Left ventricle myocardium superior (tissue), 1 donor: ENCODE data around the gene BMP7. TPM values are rescaled to one million over a fixed set of nuclear protein-coding genes. Genes with fewer than 3 reads are reported as not detected.
A peak's percentile ranks its signal among the peaks of the same experiment; 100 is the strongest.
"Not testable (repeated sequence)": the region's sequence is repeated elsewhere in the genome, so short reads cannot be mapped to it uniquely, and the experiment has no call there.

Source experiments
- ATAC-seq: fragments of 200-7000 bp; cut with Tn5 transposase; one replicate; pipeline ENCODE4 v1.9.1; 2020; ENCODE audit warnings: mild to moderate bottlenecking, moderate library complexity
- DNase-seq: peaks from one replicate; pipeline ENCODE4 v3.0.0-alpha.2; 2020
- intact Hi-C: fragments of 100-400 bp; cut with micrococcal nuclease; formaldehyde crosslinking; loops from one replicate; pipeline ENCODE4 v1.11.0; 2022
- total RNA-seq: library from RNA; stranded (reverse); fragmentation: NEBNext Ultra II Directional; extraction: Animal tissue kit (Norgen Biotek cat#: 25700); gene quantifications from one replicate; pipeline ENCODE4 v1.2.1, GENCODE V29; 2021
- donor health status: DM: no; HTN: yes; CAD: no; lungs with severe emphysema.

The BMP7 gene
- total RNA-seq, 1 donor from 2014 or later = 32.2 TPM

- no peak for DNase-seq
- intact Hi-C loops = no loop called here
- ATAC-seq = no peak
Measured at GRCh38 chr20:57269148-57269984, 2.9 kb upstream of the BMP7 start.

- intact Hi-C loops = no loop called here
- ATAC-seq (no peak), DNase-seq (no peak)
Measured at GRCh38 chr20:57268399-57269076, 2.1 kb upstream of the BMP7 start.

- no peak for DNase-seq
- no peak for ATAC-seq
- intact Hi-C loops = no loop called here
Measured at GRCh38 chr20:57267158-57267821, 849 bp upstream of the BMP7 start.

GRCh38 chr20:57265997-57266290 is 497 bp downstream of the BMP7 start:
- ATAC-seq (peak; percentile 59), DNase-seq (no peak)
- intact Hi-C loops = no loop called here

- DNase-seq (peak; percentile 45), ATAC-seq (peak; percentile 33)
- intact Hi-C loops = no loop called here
Measured at GRCh38 chr20:57265336-57265996, 975 bp downstream of the BMP7 start.

- intact Hi-C loops, DNase-seq, ATAC-seq: not testable (repeated sequence)
Measured at GRCh38 chr20:57264908-57265335, 1.5 kb downstream of the BMP7 start.

- DNase-seq = peak; percentile 47
- intact Hi-C loops = no loop called here
- peak; percentile 45 for ATAC-seq
Measured at GRCh38 chr20:57263801-57264792, 2.3 kb downstream of the BMP7 start.

GRCh38 chr20:57262784-57263609 is 3.4 kb downstream of the BMP7 start:
- intact Hi-C loops = no loop called here

GRCh38 chr20:57262301-57262700 is 4.1 kb downstream of the BMP7 start:
- DNase-seq (no peak), ATAC-seq (no peak)
- intact Hi-C loops = no loop called here

More at GRCh38 chr20:57262784-57263609, 3.4 kb downstream of the BMP7 start:
- DNase-seq (no peak), ATAC-seq (no peak)

- ATAC-seq (peak; percentile 53), DNase-seq (peak; percentile 48)
- intact Hi-C loops = no loop called here
Measured at GRCh38 chr20:57261457-57262251, 4.8 kb downstream of the BMP7 start.

- ATAC-seq = no peak
- DNase-seq = no peak
Measured at GRCh38 chr20:57260934-57261333, 5.5 kb downstream of the BMP7 start.

GRCh38 chr20:57259938-57260921 is 6.2 kb downstream of the BMP7 start:
- intact Hi-C loops = loop anchor here (10.0 kb wide), 1 partner anchor 95 kb away; no protein-coding TSS in a partner anchor
- DNase-seq (no peak), ATAC-seq (peak; percentile 29)

More at GRCh38 chr20:57260934-57261333, 5.5 kb downstream of the BMP7 start:
- intact Hi-C loops = no loop called here

- peak; percentile 70 for ATAC-seq
- DNase-seq = peak; percentile 56
- intact Hi-C loops = loop anchor here (10.0 kb wide), 1 partner anchor 95 kb away; no protein-coding TSS in a partner anchor
Measured at GRCh38 chr20:57259121-57259937, 7.1 kb downstream of the BMP7 start.

GRCh38 chr20:57257701-57258453 is 8.6 kb downstream of the BMP7 start:
- no peak for ATAC-seq
- intact Hi-C loops = loop anchor here (10.0 kb wide), 1 partner anchor 93 kb away; no protein-coding TSS in a partner anchor

More at GRCh38 chr20:57257701-57258453, 8.6 kb downstream of the BMP7 start:
- no peak for DNase-seq
